ENCODE measurements around the gene SF3B2. TPM values are rescaled to one million over a fixed set of nuclear protein-coding genes. Genes with fewer than 3 reads are reported as not detected.
"Not testable (repeated sequence)": the region's sequence is repeated elsewhere in the genome, so short reads cannot be mapped to it uniquely, and the experiment has no call there.

SF3B2 gene
- total RNA-seq, 1 donor from 2014 or later, result 88.6 TPM

DNA sequence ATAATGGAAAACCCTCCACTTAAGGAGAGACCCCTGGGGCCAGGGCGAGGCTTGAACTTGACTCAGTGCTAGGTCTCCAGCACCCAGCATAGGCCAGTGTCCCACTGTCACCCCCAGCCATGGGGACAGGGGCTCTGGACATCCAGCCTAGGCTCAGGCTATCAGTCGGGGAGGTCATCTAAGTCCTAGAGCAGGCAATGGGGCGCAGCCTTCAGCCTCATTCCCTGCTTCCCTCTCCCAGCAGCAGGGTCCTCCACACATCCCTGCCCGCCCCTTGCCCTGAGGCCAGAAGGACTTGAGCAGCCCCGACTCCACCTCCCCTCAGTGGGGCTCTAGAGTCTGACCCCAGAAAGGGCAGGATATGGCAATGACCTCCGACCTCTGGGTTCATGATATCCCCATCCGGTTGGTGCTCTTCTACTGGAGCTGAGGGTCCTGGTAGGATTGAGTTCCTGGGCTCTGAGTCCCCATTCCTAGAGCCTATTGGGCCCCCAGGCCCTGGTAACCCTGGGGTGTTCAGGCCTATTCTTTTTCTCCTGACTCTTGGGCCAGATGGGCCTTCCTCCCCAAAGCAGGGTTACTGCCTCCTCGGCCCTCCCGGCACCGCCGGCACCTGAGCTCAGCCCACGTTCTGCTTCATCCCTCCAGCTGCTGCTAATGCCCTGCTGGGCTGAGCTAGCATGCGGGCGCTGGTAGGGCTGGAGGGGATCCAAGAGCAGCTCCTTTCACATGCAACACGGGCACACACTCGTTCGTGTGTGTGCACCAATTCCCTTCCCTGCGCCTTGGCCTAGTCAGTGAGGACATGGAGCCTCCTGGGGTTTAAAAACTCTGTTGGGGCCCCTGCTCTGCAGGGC is 36.0 kb upstream of the SF3B2 start:
- no peak for DNase-seq

DNA sequence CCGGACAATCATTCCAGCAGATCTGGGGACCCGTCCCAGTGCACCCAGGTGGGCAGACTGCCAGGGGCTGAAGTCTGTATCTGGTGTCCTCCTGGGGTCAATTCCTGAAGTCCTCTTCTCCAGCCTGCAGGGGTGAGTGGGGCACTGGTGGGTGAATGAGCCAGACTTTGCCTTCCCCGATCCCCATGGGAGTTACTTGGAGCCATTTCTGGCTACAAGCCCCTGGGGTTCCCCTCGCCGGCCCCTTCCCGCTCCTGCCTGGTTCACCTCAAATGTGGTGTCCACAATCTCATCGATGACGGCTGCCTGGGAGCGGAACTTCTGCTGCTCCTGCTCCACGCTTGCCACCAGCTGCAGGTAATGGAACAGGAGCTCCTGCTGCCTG is 35.4 kb upstream of the SF3B2 start:
- no peak for DNase-seq

DNA sequence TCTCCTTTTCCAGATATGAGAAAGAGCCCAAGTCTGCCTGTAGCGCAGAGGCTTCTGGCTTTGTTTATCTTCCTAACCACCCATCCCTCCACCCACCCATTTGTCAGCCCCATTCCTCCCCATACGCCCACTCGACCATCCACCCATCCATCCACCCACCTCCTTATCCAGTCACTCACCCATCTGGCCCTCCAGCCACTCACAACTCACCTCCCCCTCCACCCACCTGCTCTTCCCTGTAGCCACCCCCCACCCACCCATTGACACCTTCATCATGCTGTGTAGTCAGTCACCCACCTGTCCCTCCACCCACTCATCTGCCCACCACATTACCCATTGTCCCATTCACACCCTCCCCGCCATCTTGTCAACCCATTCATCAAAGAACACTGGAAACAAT is 34.8 kb upstream of the SF3B2 start:
- DNase-seq, result no peak

DNA sequence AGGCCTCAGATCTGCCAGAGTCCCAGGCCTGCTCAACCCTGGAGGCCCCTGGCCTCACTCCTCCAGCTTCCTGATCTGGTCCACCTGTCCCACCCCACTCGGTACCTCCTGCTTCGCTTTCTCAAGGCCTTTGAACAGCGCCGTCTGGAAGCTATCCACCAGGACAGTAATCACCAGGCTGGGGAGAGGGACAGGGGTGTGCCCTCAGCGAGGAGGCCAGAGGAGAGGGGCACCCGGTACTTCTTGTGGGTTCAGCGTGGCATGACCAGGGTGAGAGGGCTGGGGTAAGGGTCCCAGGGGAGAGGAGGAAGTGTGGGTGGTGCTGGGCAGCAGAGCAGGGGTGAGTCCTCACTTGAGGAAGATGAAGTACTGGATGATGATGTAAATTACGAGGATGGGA is 32.0 kb upstream of the SF3B2 start:
- DNase-seq, result no peak

DNA sequence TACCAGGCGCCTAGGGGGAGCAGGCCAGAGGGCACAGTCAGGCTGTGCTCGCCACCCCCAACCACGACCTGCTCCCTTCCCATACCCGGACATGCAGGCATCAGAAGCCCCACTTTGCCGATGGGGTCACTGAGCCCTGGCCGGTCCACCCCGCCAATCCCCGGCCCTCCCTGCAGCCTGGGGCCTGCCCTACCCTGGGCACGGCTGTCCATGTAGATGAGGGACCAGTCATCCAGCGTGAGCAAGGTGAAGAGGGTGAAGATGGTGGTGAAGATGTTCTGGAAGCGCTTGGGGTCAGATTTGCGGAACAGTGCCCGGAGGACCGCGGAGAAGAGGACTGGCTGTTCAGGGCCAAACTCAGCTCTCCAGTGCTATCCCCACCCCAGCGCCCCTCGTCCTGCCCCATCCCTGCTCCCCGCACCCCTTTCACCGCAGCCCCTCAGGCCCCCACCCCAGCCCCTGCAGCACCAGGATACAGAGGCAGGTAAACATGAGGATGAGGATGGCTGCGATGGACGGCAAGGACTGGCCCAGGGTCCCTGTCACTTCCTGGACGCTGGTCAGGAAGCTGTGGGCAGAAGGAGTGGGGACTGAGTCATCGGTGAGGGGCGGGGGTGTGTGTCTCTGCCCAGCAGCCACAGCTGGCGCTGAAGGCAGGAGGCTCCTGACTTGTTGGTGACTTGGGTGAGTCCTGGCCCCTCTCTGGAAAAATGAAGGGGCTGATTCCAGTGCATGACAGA is 31.4 kb upstream of the SF3B2 start:
- no peak for DNase-seq

DNA sequence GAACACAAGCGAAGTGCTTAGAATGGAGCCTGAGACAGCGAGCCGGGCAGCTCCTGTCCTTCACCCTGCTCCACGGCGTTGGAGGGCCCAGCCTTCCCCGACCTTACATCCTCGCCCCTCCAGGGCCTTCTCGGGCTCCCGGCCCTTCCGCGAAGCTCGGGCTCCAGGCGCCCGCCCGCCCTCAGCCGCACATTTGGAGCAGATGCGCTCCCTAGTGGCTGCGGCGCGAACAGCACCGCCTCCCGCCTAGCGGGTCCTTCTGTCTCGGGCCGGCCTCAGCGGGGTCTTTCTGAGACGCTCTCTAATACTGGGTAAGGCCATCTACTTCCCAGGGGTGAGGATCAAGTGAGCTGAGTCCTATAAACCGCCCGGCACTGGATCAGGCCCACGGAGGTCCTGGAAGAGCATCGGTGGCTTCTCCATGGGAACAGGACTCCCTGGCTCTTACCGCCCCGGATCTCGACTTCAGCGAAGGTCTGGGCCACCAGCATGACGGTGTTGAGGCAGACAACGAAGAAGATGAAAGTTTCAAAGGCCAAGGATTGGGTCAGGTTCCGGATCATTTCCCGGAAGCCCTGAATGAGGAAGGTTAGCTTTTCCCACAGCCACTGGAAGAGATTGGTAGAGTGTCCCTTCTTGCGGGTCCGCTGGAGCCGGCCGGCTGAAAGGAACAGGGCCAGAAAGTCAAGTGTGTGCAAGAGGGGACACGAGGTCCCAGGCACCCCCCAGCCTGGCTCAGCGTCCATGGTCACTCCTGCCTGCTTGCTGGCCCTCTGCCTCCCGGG is 29.6 kb upstream of the SF3B2 start:
- DNase-seq, result no peak

DNA sequence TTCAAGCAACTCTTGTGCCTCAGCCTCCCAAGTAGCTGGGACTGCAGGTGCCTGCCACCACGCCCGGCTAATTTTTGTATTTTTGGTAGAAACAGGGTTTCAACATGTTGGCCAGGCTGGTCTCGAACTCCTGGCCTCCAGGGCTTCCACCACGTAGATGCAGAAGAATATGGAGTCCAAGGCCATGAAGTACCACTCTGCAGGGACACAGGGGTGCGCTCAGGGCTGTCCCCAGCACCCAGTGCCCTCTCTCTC is 29.1 kb upstream of the SF3B2 start:
- DNase-seq, result not testable (repeated sequence)

DNA sequence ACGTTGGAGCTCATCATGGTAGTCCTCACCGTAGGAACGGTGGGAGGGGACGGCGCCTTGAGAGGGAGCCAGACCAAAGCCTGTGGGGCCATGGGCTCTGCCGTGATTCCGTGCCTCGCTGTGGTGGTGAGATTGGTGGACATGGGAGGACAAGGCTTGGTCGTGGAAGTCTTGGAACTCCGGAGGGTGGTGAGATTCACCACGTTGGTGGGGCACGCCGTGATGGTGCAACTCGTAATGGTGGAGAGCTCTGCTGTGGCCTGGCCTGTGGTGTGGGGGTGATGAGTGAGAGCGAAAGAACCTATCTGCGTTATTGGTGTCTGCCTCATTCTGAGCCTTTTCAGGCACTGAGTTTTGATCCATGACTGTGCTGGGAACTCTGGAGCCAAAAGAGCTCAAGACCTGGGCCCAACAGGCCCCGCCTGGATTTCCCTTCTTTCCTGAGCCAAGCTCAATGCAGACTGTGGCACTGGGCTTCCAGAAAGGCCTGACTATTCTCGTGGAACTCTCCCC is 26.1 kb upstream of the SF3B2 start, which contains the start of gene CATSPER1:
TSS of gene CATSPER1 (minus strand) at position 463 of the 513 bp plus-strand sequence. CDS start at position 363, 100 bp downstream.
- DNase-seq, result no peak

DNA sequence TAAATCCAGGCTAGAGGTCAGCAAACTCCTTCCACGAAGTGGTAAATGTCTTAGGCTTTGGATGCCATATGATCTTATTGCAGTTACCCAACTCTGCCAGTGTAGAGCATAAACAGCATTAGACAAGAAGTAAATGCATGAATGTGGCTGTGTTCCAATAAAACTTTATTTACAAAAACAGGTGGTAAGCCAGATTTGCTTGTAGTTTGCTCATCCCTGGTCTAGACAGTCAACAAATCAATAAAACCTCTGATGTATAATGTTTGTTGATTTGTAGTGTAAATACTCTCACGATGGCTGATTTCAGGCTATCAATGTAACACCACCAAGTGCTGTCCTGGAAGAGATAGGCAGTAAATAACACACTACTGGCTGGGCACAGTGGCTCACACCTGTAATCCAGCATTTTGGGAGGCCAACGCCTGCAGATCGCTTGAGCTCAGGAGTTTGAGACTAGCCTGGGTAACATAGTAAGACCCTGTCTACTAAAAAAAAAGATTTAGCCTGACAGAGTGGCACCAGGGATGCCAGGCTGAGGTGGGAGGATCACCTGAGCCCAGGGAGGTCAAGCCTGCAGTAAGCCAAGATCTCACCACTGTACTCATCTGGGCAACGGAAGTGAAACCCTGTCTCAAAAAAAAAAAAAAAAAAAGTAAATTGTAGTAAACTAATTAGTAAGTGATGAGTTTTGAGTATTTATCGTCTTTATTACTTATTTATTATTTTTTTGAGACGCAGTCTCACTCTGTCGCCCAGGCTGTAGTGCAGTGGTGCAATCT is 19.0 kb upstream of the SF3B2 start:
- no peak for DNase-seq

DNA sequence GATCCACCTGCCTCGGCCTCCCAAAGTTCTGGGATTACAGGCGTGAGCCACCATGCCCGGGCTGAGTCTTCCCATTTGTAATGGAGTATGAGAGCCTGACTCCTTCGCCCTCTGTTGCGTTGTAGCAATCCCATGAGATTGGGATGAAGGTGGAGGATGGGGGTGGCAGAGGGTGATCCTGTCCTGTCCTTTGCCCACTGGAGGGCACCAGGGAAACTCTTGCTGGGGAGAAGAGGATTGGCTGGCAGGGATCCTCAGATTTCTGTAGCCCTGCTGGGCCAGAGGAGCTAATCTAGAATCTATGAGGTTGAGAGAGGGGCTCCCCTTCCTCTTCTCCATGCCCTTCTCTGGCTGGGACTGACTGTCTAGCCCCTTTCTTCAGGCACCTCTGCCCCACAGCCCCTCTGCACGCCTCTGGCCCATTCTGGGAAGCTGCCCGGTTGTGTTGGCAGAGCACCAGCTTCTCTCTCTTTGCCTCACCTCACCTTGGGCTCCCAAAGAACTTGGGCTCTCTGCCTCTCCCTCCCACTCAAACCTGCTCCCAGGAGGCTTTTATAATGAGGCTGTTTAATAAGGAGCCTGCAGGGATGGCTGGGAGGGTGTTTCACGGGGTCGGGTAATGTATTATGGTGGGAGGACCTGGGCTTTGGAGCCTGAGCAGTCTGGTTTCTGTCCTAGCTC is 16.4 kb upstream of the SF3B2 start:
- DNase-seq, result no peak

DNA sequence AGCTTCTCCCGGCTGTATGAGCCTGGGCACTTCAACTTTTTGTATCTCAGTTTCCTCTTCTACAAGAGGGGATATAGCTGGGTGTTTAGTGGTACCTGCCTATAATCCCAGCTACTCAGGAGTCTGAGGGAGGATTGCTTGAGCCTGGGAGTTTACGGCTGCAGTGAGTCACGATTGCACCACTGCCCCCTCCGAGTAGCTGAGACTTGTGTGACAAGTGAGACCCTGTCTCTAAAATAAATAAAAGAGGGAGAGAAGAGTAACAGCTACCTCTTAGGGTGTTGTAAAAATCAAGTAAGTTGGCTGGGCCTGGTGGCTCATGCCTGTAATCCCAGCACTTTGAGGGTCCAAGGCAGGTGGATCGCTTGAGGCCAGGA is 15.8 kb upstream of the SF3B2 start:
- DNase-seq, result no peak

DNA sequence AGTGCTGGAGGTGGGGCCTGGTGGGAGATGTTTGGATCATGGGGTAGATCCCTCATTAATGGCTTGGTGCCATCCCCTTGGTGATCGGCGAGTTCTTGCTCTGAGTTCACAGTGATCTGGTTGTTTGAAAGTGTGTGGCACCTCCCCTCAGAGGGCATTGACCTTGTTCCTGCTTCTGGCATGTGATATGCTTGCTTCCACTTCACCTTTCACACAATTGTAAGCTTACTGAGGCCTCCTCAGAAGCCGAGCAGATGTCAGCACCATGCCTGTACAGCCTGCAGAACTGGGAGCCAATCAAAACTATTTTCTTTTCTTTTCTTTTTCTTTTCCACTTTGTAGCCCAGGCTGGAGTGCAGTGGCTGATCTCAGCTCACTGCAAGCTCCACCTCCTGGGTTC is 14.8 kb upstream of the SF3B2 start:
- DNase-seq, result no peak

DNA sequence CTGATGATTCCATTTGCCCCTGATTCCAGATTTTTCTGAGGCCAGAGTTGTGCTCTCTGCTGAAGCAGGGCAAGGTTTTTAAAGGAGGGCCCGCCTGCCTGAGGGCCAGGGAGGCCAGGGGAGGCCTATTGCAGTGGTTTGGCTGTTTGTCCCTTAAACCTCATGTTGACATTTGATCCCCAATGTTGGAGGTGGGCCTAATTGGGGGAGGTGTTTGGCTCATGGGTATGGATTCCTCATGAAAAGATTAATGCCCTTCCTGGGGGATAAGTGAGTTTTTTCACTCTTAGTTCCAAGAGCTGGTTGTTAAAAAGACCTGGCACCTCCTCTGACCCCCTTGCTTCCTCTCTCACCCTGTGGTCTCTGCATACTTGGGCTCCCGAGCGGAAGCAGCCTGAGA is 12.4 kb upstream of the SF3B2 start:
- DNase-seq, result no peak

DNA sequence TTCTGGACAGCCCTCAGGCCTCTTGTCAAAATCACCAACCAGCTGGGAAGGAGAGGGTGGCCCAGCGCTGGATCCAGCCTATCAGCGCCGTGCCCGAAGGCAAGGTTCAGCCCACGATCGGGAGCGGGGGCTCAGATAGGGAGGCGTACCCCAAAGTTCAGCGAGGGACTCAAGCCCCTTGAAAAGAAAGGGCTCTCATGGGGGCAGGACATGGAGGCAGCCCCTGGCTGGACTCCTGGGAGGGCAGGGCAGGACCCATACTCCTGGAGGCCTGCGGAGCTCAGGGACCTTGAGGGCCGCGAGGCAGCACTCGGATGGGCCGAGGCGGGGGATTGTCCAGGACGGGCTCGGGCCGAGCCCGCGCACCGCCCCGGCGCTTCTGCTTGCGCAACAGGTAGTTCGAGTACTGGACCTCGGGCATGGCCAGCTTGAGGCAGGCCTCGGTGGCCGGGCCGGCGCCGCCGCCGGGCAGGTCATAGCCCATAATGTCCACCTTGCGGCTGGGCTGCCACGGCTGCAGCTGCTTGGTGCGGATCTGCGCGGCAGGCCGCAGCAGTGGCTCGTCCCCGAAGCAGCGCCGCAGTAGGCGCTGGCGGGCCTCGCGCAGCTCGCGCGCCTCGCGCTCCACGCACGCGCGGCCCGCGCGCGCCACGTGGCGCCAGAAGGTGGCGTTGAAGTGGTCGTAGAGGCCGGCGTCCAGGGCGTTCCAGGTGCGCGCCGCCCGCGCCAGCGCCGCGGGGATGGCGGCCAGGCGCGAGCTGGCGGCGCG is 9.8 kb upstream of the SF3B2 start:
- no peak for DNase-seq

DNA sequence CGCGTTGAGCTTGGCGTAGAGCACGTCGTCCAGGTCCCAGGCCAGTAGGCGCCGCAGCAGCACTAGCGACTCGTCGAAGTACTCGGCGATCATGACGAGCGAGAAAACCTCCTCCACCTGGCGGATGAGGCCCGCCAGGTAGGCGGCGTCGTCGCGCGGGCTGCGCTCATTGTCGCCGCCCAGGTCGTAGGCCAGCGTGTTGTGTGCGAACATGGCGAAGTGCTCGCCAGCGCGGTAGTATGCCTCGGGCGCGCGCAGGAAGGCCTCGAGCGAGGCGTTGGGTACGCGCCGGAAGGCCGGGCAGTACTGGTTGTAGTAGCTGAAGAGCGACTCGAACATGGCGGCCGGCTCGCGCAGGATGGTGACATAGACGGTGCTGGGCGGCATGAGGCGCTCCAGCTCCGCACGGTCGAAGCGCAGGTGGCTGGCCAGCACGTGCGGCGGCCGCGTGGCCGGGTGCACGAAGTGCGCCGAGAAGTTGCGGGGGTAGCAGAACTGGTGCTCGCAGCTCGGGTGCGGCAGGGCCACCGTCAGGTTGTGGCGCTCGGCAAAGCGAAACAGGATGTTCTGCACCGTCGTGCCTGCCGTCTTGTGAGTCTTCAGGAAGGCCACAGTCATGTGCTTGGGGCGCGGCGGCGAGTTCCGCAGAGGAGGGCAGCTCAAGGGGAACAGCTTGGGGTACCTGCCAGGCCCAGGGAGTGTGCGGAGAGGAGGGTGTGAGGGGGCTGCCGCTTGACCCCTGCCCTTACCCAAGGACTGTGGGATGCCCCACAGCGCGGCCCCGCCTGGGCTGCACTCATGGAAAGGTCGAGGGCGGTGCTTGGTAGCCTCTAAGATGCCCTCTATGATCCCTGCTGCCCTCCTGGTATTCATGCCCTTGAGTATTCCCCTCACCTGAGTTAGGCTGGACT is 8.9 kb upstream of the SF3B2 start:
- DNase-seq, result no peak

DNA sequence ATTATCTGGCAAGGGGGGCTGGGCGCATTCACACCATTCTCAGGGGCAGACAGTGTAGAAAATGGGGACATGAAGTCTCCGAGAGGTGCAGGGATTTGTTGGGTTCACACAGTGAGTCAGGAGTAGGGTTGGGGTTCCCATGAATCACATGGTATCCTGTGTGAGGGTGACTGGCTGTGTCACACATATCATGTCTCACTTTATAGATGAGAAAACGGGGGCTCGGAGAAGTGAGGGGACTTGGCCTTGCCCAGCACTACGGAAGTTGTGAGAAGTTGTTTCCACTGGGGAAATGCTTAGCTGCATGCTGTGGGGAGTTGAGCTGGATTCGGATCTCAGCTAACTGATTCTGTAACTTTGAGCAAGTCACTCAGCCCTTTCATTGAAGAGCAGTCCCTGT is 7.4 kb upstream of the SF3B2 start:
- no peak for DNase-seq

DNA sequence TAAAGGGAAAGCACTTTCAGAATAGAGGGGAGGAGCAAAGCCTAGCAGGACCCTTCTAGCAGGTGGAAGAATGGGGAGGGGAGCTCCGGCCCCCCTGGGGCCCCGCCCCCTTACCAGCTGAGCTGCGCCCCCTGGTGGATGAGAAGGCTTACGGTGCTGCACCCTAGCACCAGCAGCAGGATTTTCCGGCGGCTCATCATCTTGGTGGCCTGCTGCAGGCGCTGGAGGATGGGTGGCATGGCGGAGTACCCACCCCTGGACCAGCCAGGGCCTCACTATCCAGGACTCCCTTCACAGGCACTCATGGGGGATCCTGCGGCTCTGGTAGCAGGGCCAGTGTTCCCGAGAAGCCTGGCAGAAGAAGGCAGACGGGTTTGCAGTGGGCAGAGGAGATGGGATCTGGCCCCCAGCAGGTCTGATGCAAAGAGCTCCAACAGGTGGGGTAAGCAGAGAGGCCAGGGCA is 7.0 kb upstream of the SF3B2 start:
- DNase-seq, result peak; percentile 45

DNA sequence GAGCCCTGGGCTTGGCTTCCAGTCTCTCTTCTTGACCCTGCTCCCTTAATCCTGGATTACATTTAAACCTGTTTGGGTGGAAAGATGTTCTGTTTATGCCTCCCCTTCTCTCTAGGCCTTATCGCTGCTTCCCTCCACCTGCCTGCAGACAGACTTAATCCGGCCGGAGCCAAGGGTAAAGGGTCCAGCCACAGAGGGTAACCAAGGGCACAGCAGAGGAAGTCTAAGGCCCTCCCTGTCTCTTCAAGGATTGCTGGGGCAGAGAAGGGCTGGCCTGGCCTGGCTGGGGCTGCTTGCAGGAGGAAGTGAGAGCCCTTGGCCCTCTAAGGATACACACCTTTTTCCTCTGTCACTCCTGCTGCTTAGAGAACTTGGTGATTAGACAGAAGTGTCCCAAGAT is 5.3 kb upstream of the SF3B2 start:
- no peak for DNase-seq

DNA sequence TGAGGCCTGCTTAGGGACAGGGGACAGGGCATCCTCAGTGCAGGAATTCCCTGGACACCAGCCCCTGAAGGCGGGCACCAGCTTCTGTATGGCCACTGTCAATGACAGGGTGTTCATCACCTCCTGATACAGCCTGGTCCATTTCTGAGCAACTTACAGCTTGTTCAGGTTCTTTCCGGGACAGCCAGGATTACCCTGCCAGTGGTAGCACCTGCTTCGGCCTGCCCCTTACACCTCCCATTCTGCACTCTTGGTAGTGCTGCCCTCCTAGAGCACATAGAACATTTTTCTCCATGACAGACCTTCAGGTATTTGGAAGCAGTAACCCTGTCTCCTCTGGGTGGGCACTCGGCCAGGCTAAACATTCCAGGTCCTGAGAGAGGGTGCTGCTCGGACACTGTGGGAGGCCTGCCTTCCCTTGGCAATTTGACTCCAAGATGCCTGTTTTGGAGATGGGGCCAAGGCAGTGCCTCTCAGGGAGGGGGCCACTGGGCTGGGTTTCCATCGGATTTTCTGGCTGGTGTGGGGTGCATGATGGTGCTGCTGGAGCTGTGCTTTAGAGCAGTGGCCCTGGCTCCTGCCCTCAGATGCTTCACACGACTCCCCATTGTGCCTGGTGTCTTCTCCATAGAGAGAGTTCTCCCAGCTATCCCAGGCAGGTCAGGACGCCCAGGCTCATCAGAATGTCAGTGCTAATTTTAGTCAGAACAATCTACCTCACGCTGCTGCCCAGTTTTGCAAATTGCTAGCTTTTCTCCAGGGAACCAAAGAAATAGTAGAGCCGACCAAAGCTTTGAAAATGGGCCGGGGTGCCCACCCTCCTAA is 4.4 kb upstream of the SF3B2 start:
- no peak for DNase-seq
